GM12878 (cell line): ENCODE data around the gene B3GAT1. TPM values are rescaled to one million over a fixed set of nuclear protein-coding genes. Genes with fewer than 3 reads are reported as not detected.

Experiments used
- ATAC-seq: fragments of 200-7000 bp; cut with Tn5 transposase; 3 replicates; pipeline ENCODE4 v1.9.1; 2020; ENCODE audit warnings: mild to moderate bottlenecking, moderate library complexity
- BruUV-seq: library from RNA; stranded (reverse); fragments of 400-500 nt; replicated peaks from 2 replicates; lab custom pipeline; 2021; lab: Mats Ljungman, UMichigan
- CTCF ChIA-PET: fragments of 300-600 bp; sonication (Branson Sonifier 250); formaldehyde crosslinking; extraction: SDS; loops from one replicate; lab custom pipeline; 2021; ENCODE audit warnings: inconsistent platforms; lab: Yijun Ruan, JAX
- POLR2A ChIA-PET: fragments of 350-600 bp; formaldehyde crosslinking; extraction: SDS; loops from one replicate; lab custom pipeline; 2021; ENCODE audit warnings: inconsistent platforms; lab: Charles Lee
- RAD21 ChIA-PET: fragments of 300-600 bp; sonication (Branson Sonifier 250); formaldehyde crosslinking; loops from one replicate; lab custom pipeline; 2023; ENCODE audit warnings: antibody characterized with exemption; ENCODE audit not compliant: unreplicated experiment; lab: Charles Lee
- SMC1A ChIA-PET: fragments of 300-600 bp; sonication (Branson Sonifier 250); formaldehyde crosslinking; loops from one replicate; lab custom pipeline; 2023; ENCODE audit not compliant: unreplicated experiment, uncharacterized antibody; lab: Charles Lee
- DNase-seq: peaks from one replicate; pipeline ENCODE4 v3.0.0-alpha.2; 2011; ENCODE audit warnings: low read depth, low spot score
- FAIRE-seq: peaks from 3 replicates; lab custom pipeline; 2011; peaks lifted over from hg19 to GRCh38; lab: Jason Lieb, UNC
- H2AFZ ChIP-seq: 2 replicates; pipeline ENCODE4 v1.6.0; 2011; ENCODE audit warnings: low read depth, low read length, control low read depth; ENCODE audit not compliant: control insufficient read depth
- H3K27ac ChIP-seq: 2 replicates; pipeline ENCODE4 v1.5.1; 2011; ENCODE audit warnings: control low read depth; ENCODE audit not compliant: control insufficient read depth, insufficient read depth
- H3K27me3 ChIP-seq, 2 experiments: replicated peaks in 1 of 2; 2 replicates each; pipeline versions ENCODE4 v1.6.0 to v1.6.1; 2011; ENCODE audit warnings: low read length in 1 of 2; ENCODE audit not compliant: control insufficient read depth in 2 of 2, insufficient read depth in 2 of 2
- H3K36me3 ChIP-seq, 2 experiments: 2 replicates each; pipeline ENCODE4 v1.5.1; 2011; ENCODE audit warnings: low read length in 1 of 2; ENCODE audit not compliant: control insufficient read depth in 2 of 2, insufficient read depth in 2 of 2
- H3K4me1 ChIP-seq: 2 replicates; pipeline ENCODE4 v1.6.1; 2011; ENCODE audit warnings: mild to moderate bottlenecking, low read length, moderate library complexity, mixed read lengths; ENCODE audit not compliant: control insufficient read depth, insufficient read depth
- H3K4me2 ChIP-seq: 2 replicates; pipeline ENCODE4 v1.6.0; 2011; ENCODE audit warnings: control low read depth; ENCODE audit not compliant: control insufficient read depth, insufficient read depth
- H3K4me3 ChIP-seq: fragments of 200-600 bp; sonication (generic); 2 replicates; pipeline ENCODE4 v1.5.1; 2016
- H3K79me2 ChIP-seq: 2 replicates; pipeline ENCODE4 v1.6.0; 2011; ENCODE audit warnings: low read length; ENCODE audit not compliant: control insufficient read depth, insufficient read depth
- H3K9ac ChIP-seq: 2 replicates; pipeline ENCODE4 v1.8.0; 2011; ENCODE audit warnings: low read length, control low read depth, mixed read lengths; ENCODE audit not compliant: control insufficient read depth, insufficient read depth
- H3K9me3 ChIP-seq: replicated peaks from 3 replicates; pipeline ENCODE4 v1.5.1; 2011; ENCODE audit warnings: mild to moderate bottlenecking, low read length; ENCODE audit not compliant: control insufficient read depth, insufficient read depth
- H4K20me1 ChIP-seq: 2 replicates; pipeline ENCODE4 v1.6.0; 2011; ENCODE audit not compliant: control insufficient read depth, insufficient read depth
- CHD2 ChIP-seq: IDR thresholded peaks from 2 replicates; pipeline ENCODE4 v1.6.1; 2011; ENCODE audit warnings: low read depth, low read length, improper control_type of control experiment, borderline replicate concordance
- EP300 ChIP-seq, 2 experiments: fragments of 150-350 bp in 1 of 2; IDR thresholded peaks; 2 replicates each; pipeline ENCODE4 v1.6.1; 2011 to 2012; ENCODE audit warnings: low read depth in 2 of 2, low read length in 2 of 2, borderline replicate concordance in 1 of 2, improper control_type of control experiment in 1 of 2, inconsistent platforms in 1 of 2; ENCODE audit not compliant: control insufficient read depth in 1 of 2
- GABPA ChIP-seq: IDR thresholded peaks from 2 replicates; pipeline ENCODE4 v1.6.1; 2014; ENCODE audit warnings: antibody characterized with exemption, low read depth, mild to moderate bottlenecking, inconsistent platforms
- IKZF2 ChIP-seq, 2 experiments: fragments of 450-650 bp; IDR thresholded peaks; 2 replicates each; pipeline ENCODE4 v1.6.1; 2017; ENCODE audit warnings: mild to moderate bottlenecking in 2 of 2, moderate library complexity in 2 of 2
- IRF4 ChIP-seq: IDR thresholded peaks from 2 replicates; pipeline ENCODE4 v1.6.1; 2011; ENCODE audit warnings: low read depth, low read length
- JUNB ChIP-seq: IDR thresholded peaks from 2 replicates; pipeline ENCODE4 v1.6.1; 2016; ENCODE audit warnings: antibody characterized with exemption, mild to moderate bottlenecking
- PAX5 ChIP-seq: IDR thresholded peaks from 2 replicates; pipeline ENCODE4 v1.6.1; 2011; ENCODE audit warnings: low read depth, low read length, borderline replicate concordance
- PBX3 ChIP-seq: IDR thresholded peaks from 2 replicates; pipeline ENCODE4 v1.6.1; 2011; ENCODE audit warnings: mild to moderate bottlenecking, low read depth, low read length, moderate library complexity; ENCODE audit not compliant: insufficient replicate concordance
- POU2F2 ChIP-seq: IDR thresholded peaks from 3 replicates; pipeline ENCODE4 v1.6.1; 2011; ENCODE audit warnings: low read depth, mild to moderate bottlenecking, low read length, borderline replicate concordance
- RELA ChIP-seq: fragments of 450-650 bp; IDR thresholded peaks from 2 replicates; pipeline ENCODE4 v1.8.0; 2014; ENCODE audit warnings: borderline replicate concordance; ENCODE audit not compliant: partially characterized antibody
- SMAD1 ChIP-seq: fragments of 450-650 bp; IDR thresholded peaks from 2 replicates; pipeline ENCODE4 v1.6.1; 2018; ENCODE audit warnings: mild to moderate bottlenecking, low read depth; ENCODE audit not compliant: partially characterized antibody
- SP1 ChIP-seq: IDR thresholded peaks from one replicate; pipeline ENCODE4 v1.6.1; 2011; ENCODE audit warnings: low read depth, low read length
- YBX1 ChIP-seq: fragments of 450-650 bp; IDR thresholded peaks from 2 replicates; pipeline ENCODE4 v1.6.1; 2016; ENCODE audit warnings: antibody characterized with exemption
- WGBS: methylation state at CpG from one replicate; pipeline ENCODE4 v1.1.6; 2016; ENCODE audit warnings: low lambda C conversion rate; ENCODE audit not compliant: insufficient replicate concordance, insufficient coverage; ENCODE audit errors: missing lambda C conversion rate; 5-methylcytosine and 5-hydroxymethylcytosine counted together
- in situ Hi-C: fragments of 300-500 bp; cut with MboI; formaldehyde crosslinking; loops from 9 replicates; pipeline ENCODE4 v1.14.3; 2018; ENCODE audit warnings: mixed read lengths
- intact Hi-C: fragments of 100-400 bp; cut with micrococcal nuclease; formaldehyde crosslinking; loops from one replicate; pipeline ENCODE4 v1.14.2; 2022; ENCODE audit not compliant: unreplicated experiment
- polyA plus RNA-seq, 11 experiments: library from polyadenylated mRNA; depleted of rRNA in 4 of 11; unstranded in 6 of 11; stranded (reverse) in 5 of 11; fragments of >200 nt; fragmentation: Nextera tagmentation in 4 of 11; fragmentation: Illumina TruSeq in 1 of 11; extraction: Ambion mirVana in 4 of 11; extraction: Trizol in 1 of 11; gene quantifications; 1 replicate in 1 of 11; 2 replicates in 10 of 11; pipeline versions ENCODE4 v1.2.1 to v1.2.3, GENCODE V29; 2011 to 2016; ENCODE audit warnings: inconsistent platforms in 2 of 11, missing spikeins in 2 of 11, low read depth in 1 of 11
- total RNA-seq, 4 experiments: library from RNA; depleted of rRNA in 3 of 4; stranded (reverse); fragments of >200 nt in 3 of 4; fragmentation: Illumina TruSeq in 1 of 4; extraction: Trizol in 1 of 4; gene quantifications; 2 replicates each; pipeline versions ENCODE4 v1.2.1 to v1.2.3, GENCODE V29; 2013 to 2021
- TF ChIP-seq, protein P1 (sequence below): IDR thresholded peaks from 2 replicates; pipeline ENCODE4 v1.6.1; 2012; ENCODE audit warnings: improper control_type of control experiment, low read depth, low read length; ENCODE audit not compliant: insufficient replicate concordance
- TF ChIP-seq, protein P2 (sequence below), 3 experiments: IDR thresholded peaks in 2 of 3; conservative IDR thresholded peaks in 1 of 3; 2 replicates each; pipeline ENCODE4 v1.5.1; 2011; ENCODE audit warnings: low read depth in 3 of 3, low read length in 3 of 3, mild to moderate bottlenecking in 3 of 3, control low read depth in 2 of 3, moderate library complexity in 2 of 3, inconsistent platforms in 1 of 3, mixed read lengths in 1 of 3; ENCODE audit not compliant: control insufficient read depth in 2 of 3, insufficient read depth in 1 of 3; ENCODE audit errors: extremely low read depth in 1 of 3

B3GAT1 gene
- total and polyA plus RNA-seq, 10 of the 15 experiments (the other 5 are each of a cell fraction or from before 2014, with no cell fraction given), result 0.05 TPM; not detected in 9

DNA sequence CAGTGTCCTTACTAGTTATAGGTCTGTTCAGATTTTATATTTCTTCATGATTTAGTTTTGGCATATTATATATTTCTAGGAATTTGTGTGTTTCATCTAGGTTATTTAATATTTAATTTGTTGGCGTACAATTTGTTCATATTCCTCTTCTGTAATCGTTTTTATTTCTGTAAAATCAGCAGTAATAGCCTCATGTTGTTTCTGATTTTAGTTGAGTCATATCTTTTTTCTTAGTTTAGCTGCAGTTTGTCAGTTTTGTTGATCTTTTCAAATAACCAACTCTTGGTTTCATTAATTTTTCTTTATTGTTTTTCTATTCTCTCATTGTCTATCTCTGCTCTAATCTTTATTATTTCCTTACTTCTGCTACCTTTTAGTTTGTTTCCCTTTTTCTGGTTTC is 59.9 kb downstream of the B3GAT1 start (continued):
- no peak for TF ChIP-seq IRF4
- TF ChIP-seq, protein P1, sequence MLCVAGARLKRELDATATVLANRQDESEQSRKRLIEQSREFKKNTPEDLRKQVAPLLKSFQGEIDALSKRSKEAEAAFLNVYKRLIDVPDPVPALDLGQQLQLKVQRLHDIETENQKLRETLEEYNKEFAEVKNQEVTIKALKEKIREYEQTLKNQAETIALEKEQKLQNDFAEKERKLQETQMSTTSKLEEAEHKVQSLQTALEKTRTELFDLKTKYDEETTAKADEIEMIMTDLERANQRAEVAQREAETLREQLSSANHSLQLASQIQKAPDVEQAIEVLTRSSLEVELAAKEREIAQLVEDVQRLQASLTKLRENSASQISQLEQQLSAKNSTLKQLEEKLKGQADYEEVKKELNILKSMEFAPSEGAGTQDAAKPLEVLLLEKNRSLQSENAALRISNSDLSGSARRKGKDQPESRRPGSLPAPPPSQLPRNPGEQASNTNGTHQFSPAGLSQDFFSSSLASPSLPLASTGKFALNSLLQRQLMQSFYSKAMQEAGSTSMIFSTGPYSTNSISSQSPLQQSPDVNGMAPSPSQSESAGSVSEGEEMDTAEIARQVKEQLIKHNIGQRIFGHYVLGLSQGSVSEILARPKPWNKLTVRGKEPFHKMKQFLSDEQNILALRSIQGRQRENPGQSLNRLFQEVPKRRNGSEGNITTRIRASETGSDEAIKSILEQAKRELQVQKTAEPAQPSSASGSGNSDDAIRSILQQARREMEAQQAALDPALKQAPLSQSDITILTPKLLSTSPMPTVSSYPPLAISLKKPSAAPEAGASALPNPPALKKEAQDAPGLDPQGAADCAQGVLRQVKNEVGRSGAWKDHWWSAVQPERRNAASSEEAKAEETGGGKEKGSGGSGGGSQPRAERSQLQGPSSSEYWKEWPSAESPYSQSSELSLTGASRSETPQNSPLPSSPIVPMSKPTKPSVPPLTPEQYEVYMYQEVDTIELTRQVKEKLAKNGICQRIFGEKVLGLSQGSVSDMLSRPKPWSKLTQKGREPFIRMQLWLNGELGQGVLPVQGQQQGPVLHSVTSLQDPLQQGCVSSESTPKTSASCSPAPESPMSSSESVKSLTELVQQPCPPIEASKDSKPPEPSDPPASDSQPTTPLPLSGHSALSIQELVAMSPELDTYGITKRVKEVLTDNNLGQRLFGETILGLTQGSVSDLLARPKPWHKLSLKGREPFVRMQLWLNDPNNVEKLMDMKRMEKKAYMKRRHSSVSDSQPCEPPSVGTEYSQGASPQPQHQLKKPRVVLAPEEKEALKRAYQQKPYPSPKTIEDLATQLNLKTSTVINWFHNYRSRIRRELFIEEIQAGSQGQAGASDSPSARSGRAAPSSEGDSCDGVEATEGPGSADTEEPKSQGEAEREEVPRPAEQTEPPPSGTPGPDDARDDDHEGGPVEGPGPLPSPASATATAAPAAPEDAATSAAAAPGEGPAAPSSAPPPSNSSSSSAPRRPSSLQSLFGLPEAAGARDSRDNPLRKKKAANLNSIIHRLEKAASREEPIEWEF, result no peak
- no peak for TF ChIP-seq SMAD1

DNA sequence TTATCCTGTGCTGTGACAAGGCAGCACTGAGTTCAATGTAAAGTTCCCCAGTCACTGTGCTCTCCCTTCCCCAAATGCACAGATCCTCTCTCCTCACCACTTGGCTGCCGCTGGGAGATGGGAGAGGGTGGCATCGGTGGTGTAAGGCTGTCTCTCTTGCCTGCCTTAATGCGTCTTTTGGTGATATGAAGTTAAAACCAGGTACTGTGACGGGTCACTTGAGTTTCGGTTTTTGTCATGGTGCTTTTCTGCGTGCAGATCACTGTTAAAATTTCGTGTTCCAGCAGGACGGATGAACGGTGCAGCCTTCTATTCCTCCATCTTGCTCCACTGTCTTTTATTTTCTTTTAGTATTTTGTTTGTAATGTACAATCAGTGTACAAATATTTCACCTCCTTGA is 61.7 kb downstream of the B3GAT1 start:
- intact Hi-C loops, result loop anchor here (10.0 kb wide), 1 partner anchor 146 kb away; no protein-coding TSS in a partner anchor
- 0 out of 2 replicates have a peak overlapping the region, but pooled peaks have one; percentile 25 for H3K27ac ChIP-seq
- H3K9me3 ChIP-seq, result no peaks in the 10 kb centered on the region
- no peaks in the 10 kb centered on the region; a peak in 1 of 4 replicates for H3K27me3 ChIP-seq
- CTCF ChIA-PET, result no interaction called here
- H4K20me1 ChIP-seq, result no peaks in the 10 kb centered on the region
- BruUV-seq, result no TSS peak
- H3K4me1 ChIP-seq, result peaks cover 16% of the 10 kb centered on the region
- DNase-seq, result peak; percentile 37
- in situ Hi-C loops, result no loop called here
- H3K9ac ChIP-seq, result no peak overlapping the region
- SMC1A ChIA-PET, result no interaction called here
- POLR2A ChIA-PET, result interaction anchor here (0.7 kb wide), 1 partner anchor 204 kb away, joined by 3 read pairs; no protein-coding TSS in a partner anchor
- no peaks in the 10 kb centered on the region for H3K36me3 ChIP-seq
- H3K4me2 ChIP-seq, result peak overlapping the region; percentile 82
- H3K4me3 ChIP-seq, result no peak overlapping the region; the same call in 1 of the 2 replicates
- no peaks in the 10 kb centered on the region for H3K79me2 ChIP-seq
- ATAC-seq, result peak; percentile 91
- RAD21 ChIA-PET, result no interaction called here
- peak overlapping the region; percentile 24 for H2AFZ ChIP-seq
- FAIRE-seq, result no peak
- WGBS, result 3% methylated on average over 9 of the region's 9 CpGs
- no peak for TF ChIP-seq PBX3
- peak; percentile 35; the same call in 1 of the 3 replicates for TF ChIP-seq POU2F2
- TF ChIP-seq RELA, result peak; percentile 15
- peak; percentile 22 to 71; a peak in 2 of 4 replicates for TF ChIP-seq EP300 (IDR thresholded peaks at IDR 0.05; ENCODE audit: borderline replicate concordance in 1 of 2, control insufficient read depth in 1 of 2, low read depth in 2 of 2, low read length in 2 of 2)
- peak in 1 of 2 experiments; percentile 28; a peak in 1 of 4 replicates for TF ChIP-seq IKZF2 (IDR thresholded peaks at IDR 0.05)
- TF ChIP-seq, protein P2, sequence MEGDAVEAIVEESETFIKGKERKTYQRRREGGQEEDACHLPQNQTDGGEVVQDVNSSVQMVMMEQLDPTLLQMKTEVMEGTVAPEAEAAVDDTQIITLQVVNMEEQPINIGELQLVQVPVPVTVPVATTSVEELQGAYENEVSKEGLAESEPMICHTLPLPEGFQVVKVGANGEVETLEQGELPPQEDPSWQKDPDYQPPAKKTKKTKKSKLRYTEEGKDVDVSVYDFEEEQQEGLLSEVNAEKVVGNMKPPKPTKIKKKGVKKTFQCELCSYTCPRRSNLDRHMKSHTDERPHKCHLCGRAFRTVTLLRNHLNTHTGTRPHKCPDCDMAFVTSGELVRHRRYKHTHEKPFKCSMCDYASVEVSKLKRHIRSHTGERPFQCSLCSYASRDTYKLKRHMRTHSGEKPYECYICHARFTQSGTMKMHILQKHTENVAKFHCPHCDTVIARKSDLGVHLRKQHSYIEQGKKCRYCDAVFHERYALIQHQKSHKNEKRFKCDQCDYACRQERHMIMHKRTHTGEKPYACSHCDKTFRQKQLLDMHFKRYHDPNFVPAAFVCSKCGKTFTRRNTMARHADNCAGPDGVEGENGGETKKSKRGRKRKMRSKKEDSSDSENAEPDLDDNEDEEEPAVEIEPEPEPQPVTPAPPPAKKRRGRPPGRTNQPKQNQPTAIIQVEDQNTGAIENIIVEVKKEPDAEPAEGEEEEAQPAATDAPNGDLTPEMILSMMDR (IDR thresholded peaks at IDR 0.05 in 2 of 3, conservative IDR thresholded peaks at IDR 0.05 in 1 of 3; ENCODE audit: control insufficient read depth in 2 of 3, extremely low read depth in 1 of 3, insufficient read depth in 1 of 3, low read depth in 3 of 3, low read length in 3 of 3), result no peak
- TF ChIP-seq GABPA, result no peak
- peak; percentile 93 for TF ChIP-seq PAX5
- TF ChIP-seq YBX1, result no peak
- TF ChIP-seq SP1, result peak; percentile 21
- peak; percentile 90 for TF ChIP-seq JUNB
- TF ChIP-seq CHD2, result no peak
